WTC11 (cell line): Measurements from ENCODE around the gene FRAT2.

Source experiments
- ATF3 ChIP-seq: sonication (generic); formaldehyde crosslinking; conservative IDR thresholded peaks from 2 replicates; pipeline ENCODE4 v1.8.1; 2022; ENCODE audit warnings: mild to moderate bottlenecking, missing genetic modification reagents
- ATF6 ChIP-seq: sonication (generic); formaldehyde crosslinking; IDR thresholded peaks from 2 replicates; pipeline ENCODE4 v1.8.1; 2023; ENCODE audit warnings: mild to moderate bottlenecking, missing genetic modification reagents
- IRF1 ChIP-seq: sonication (generic); formaldehyde crosslinking; IDR thresholded peaks from 2 replicates; pipeline ENCODE4 v1.8.0; 2023; ENCODE audit warnings: missing genetic modification reagents
- KAT7 ChIP-seq: sonication (generic); formaldehyde crosslinking; IDR thresholded peaks from 2 replicates; pipeline ENCODE4 v1.8.1; 2023; ENCODE audit warnings: missing genetic modification reagents, mild to moderate bottlenecking, borderline replicate concordance
- NFYB ChIP-seq: sonication (generic); formaldehyde crosslinking; conservative IDR thresholded peaks from 2 replicates; pipeline ENCODE4 v1.8.0; 2022; ENCODE audit warnings: low read depth, missing genetic modification reagents
- TF ChIP-seq, protein P1 (sequence below): sonication (generic); formaldehyde crosslinking; conservative IDR thresholded peaks from 2 replicates; pipeline ENCODE4 v1.8.1; 2023; ENCODE audit warnings: mild to moderate bottlenecking, low read depth, missing genetic modification reagents, moderate library complexity
- TF ChIP-seq, protein P2 (sequence below): sonication (generic); formaldehyde crosslinking; IDR thresholded peaks from 2 replicates; pipeline ENCODE4 v1.8.1; 2023; ENCODE audit warnings: mild to moderate bottlenecking, missing genetic modification reagents, moderate library complexity
- TF ChIP-seq, protein P3 (sequence below): sonication (generic); formaldehyde crosslinking; IDR thresholded peaks from 2 replicates; pipeline ENCODE4 v1.8.1; 2023; ENCODE audit warnings: mild to moderate bottlenecking, missing genetic modification reagents
- TF ChIP-seq, protein P4 (sequence below): fragments of 200-600 bp; IDR thresholded peaks from 2 replicates; pipeline ENCODE4 v1.8.0; 2022; ENCODE audit warnings: antibody characterized with exemption

DNA sequence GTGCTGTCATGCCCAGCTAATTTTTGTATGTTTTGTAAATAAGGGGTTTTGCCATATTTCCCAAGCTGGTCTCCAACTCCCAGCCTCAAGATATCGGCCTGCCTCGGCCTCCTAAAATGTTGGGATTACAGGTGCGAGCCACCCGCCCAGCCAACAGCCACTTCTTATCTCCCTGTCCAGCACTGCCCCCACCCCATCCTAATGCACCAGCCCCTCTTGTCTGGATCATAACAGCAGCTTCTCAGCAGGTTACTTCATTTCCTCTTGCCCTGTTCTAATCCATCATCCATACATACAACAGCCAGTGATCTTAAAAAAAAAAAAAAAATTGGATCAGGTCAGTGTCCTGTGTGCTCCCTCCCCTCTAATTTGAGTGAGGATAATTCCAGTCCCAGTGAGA is 12.8 kb upstream of the FRAT2 start:
- TF ChIP-seq ATF6 (CRISPR knock-in tag) (no peak), NFYB (CRISPR knock-in tag) (no peak), KAT7 (CRISPR knock-in tag) (no peak), IRF1 (CRISPR knock-in tag) (no peak), ATF3 (CRISPR knock-in tag) (no peak)
- TF ChIP-seq, protein P1, sequence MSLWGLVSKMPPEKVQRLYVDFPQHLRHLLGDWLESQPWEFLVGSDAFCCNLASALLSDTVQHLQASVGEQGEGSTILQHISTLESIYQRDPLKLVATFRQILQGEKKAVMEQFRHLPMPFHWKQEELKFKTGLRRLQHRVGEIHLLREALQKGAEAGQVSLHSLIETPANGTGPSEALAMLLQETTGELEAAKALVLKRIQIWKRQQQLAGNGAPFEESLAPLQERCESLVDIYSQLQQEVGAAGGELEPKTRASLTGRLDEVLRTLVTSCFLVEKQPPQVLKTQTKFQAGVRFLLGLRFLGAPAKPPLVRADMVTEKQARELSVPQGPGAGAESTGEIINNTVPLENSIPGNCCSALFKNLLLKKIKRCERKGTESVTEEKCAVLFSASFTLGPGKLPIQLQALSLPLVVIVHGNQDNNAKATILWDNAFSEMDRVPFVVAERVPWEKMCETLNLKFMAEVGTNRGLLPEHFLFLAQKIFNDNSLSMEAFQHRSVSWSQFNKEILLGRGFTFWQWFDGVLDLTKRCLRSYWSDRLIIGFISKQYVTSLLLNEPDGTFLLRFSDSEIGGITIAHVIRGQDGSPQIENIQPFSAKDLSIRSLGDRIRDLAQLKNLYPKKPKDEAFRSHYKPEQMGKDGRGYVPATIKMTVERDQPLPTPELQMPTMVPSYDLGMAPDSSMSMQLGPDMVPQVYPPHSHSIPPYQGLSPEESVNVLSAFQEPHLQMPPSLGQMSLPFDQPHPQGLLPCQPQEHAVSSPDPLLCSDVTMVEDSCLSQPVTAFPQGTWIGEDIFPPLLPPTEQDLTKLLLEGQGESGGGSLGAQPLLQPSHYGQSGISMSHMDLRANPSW (CRISPR knock-in tag): no peak
- TF ChIP-seq, protein P2, sequence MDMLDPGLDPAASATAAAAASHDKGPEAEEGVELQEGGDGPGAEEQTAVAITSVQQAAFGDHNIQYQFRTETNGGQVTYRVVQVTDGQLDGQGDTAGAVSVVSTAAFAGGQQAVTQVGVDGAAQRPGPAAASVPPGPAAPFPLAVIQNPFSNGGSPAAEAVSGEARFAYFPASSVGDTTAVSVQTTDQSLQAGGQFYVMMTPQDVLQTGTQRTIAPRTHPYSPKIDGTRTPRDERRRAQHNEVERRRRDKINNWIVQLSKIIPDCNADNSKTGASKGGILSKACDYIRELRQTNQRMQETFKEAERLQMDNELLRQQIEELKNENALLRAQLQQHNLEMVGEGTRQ (CRISPR knock-in tag): no peak
- TF ChIP-seq, protein P3, sequence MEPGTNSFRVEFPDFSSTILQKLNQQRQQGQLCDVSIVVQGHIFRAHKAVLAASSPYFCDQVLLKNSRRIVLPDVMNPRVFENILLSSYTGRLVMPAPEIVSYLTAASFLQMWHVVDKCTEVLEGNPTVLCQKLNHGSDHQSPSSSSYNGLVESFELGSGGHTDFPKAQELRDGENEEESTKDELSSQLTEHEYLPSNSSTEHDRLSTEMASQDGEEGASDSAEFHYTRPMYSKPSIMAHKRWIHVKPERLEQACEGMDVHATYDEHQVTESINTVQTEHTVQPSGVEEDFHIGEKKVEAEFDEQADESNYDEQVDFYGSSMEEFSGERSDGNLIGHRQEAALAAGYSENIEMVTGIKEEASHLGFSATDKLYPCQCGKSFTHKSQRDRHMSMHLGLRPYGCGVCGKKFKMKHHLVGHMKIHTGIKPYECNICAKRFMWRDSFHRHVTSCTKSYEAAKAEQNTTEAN: no peak
- TF ChIP-seq, protein P4, sequence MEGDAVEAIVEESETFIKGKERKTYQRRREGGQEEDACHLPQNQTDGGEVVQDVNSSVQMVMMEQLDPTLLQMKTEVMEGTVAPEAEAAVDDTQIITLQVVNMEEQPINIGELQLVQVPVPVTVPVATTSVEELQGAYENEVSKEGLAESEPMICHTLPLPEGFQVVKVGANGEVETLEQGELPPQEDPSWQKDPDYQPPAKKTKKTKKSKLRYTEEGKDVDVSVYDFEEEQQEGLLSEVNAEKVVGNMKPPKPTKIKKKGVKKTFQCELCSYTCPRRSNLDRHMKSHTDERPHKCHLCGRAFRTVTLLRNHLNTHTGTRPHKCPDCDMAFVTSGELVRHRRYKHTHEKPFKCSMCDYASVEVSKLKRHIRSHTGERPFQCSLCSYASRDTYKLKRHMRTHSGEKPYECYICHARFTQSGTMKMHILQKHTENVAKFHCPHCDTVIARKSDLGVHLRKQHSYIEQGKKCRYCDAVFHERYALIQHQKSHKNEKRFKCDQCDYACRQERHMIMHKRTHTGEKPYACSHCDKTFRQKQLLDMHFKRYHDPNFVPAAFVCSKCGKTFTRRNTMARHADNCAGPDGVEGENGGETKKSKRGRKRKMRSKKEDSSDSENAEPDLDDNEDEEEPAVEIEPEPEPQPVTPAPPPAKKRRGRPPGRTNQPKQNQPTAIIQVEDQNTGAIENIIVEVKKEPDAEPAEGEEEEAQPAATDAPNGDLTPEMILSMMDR: no peak
